HepG2 (cell line): Measurements from ENCODE around the gene MT1G. TPM values are rescaled to one million over a fixed set of nuclear protein-coding genes. Genes with fewer than 3 reads are reported as not detected.
A peak's percentile ranks its signal among the peaks of the same experiment; 100 is the strongest.

ENCODE experiments used
- CBX5 ChIP-seq: sonication (generic); formaldehyde crosslinking; IDR thresholded peaks from 2 replicates; pipeline ENCODE4 v1.4.0; 2020; ENCODE audit warnings: missing genetic modification reagents, borderline replicate concordance
- CCAR2 ChIP-seq: fragments of 200-400 bp; formaldehyde crosslinking; optimal IDR thresholded peaks from 2 replicates; pipeline ENCODE3; 2018; ENCODE audit warnings: low read depth, mild to moderate bottlenecking, low read length, moderate library complexity
- IKZF4 ChIP-seq: sonication (generic); formaldehyde crosslinking; IDR thresholded peaks from 2 replicates; pipeline ENCODE4 v1.5.1; 2020; ENCODE audit warnings: borderline replicate concordance, mild to moderate bottlenecking, low read depth, missing genetic modification reagents; ENCODE audit errors: not compliant biosample characterization
- JDP2 ChIP-seq: sonication (generic); formaldehyde crosslinking; IDR thresholded peaks from 2 replicates; pipeline ENCODE4 v1.8.1; 2022; ENCODE audit warnings: missing genetic modification reagents, borderline replicate concordance
- KAT8 ChIP-seq: IDR thresholded peaks from 2 replicates; pipeline ENCODE4 v1.6.1; 2016; ENCODE audit warnings: missing genetic modification reagents, missing compliant biosample characterization
- MYC ChIP-seq: sonication (generic); formaldehyde crosslinking; IDR thresholded peaks from 2 replicates; pipeline ENCODE4 v1.9.0; 2021; ENCODE audit warnings: missing genetic modification reagents, borderline replicate concordance
- RXRB ChIP-seq: IDR thresholded peaks from 2 replicates; pipeline ENCODE4 v1.6.1; 2016; ENCODE audit warnings: borderline replicate concordance, missing genetic modification reagents, missing compliant biosample characterization
- SMC3 ChIP-seq: IDR thresholded peaks from 2 replicates; pipeline ENCODE4 v1.6.1; 2011; ENCODE audit warnings: low read length, improper control_type of control experiment
- YEATS2 ChIP-seq: sonication (generic); formaldehyde crosslinking; IDR thresholded peaks from 2 replicates; pipeline ENCODE4 v1.4.0; 2020; ENCODE audit warnings: missing genetic modification reagents, borderline replicate concordance
- ZBTB20 ChIP-seq: sonication (generic); formaldehyde crosslinking; IDR thresholded peaks from 2 replicates; pipeline ENCODE4 v1.8.1; 2023; ENCODE audit warnings: missing genetic modification reagents, low read depth, mild to moderate bottlenecking, borderline replicate concordance
- ZC3H4 ChIP-seq: sonication (generic); formaldehyde crosslinking; IDR thresholded peaks from 2 replicates; pipeline ENCODE4 v1.4.0; 2020; ENCODE audit warnings: missing genetic modification reagents, borderline replicate concordance
- ZNF12 ChIP-seq: sonication (generic); formaldehyde crosslinking; IDR thresholded peaks from 2 replicates; pipeline ENCODE4 v1.5.0; 2020; ENCODE audit warnings: missing genetic modification reagents
- ZNF335 ChIP-seq: sonication (generic); formaldehyde crosslinking; IDR thresholded peaks from 2 replicates; pipeline ENCODE4 v1.4.0; 2020; ENCODE audit warnings: missing genetic modification reagents
- ZNF652 ChIP-seq: IDR thresholded peaks from 2 replicates; pipeline ENCODE4 v1.6.1; 2016; ENCODE audit warnings: low read depth, borderline replicate concordance
- ZNF780A ChIP-seq: sonication (generic); formaldehyde crosslinking; IDR thresholded peaks from 2 replicates; pipeline ENCODE4 v1.8.0; 2022; ENCODE audit warnings: mild to moderate bottlenecking, missing genetic modification reagents, moderate library complexity
- ZSCAN31 ChIP-seq: sonication (generic); formaldehyde crosslinking; IDR thresholded peaks from 2 replicates; pipeline ENCODE4 v1.5.0; 2020; ENCODE audit warnings: low read depth, mild to moderate bottlenecking, missing genetic modification reagents
- polyA plus RNA-seq, 8 experiments: library from polyadenylated mRNA; depleted of rRNA in 3 of 8; stranded (reverse) in 7 of 8; unstranded in 1 of 8; fragments of >200 nt; fragmentation: Illumina TruSeq in 4 of 8; extraction: Trizol in 4 of 8; gene quantifications; 2 replicates each; pipeline versions ENCODE4 v1.2.1 to v1.2.3, GENCODE V29; 2011 to 2016; ENCODE audit warnings: low read depth in 4 of 8, missing spikeins in 1 of 8, mixed read lengths in 1 of 8; ENCODE audit not compliant: insufficient read depth in 1 of 8
- total RNA-seq, 5 experiments: library from RNA; depleted of rRNA; stranded (reverse); fragments of >200 nt; fragmentation: Illumina TruSeq; extraction: Trizol; gene quantifications; 2 replicates each; pipeline ENCODE4 v1.2.3, GENCODE V29; 2016; ENCODE audit warnings: low read depth in 1 of 5
- TF ChIP-seq, protein P1 (sequence below): sonication (generic); formaldehyde crosslinking; IDR thresholded peaks from 2 replicates; pipeline ENCODE4 v1.5.0; 2020; ENCODE audit warnings: missing genetic modification reagents
- TF ChIP-seq, protein P2 (sequence below): sonication (generic); formaldehyde crosslinking; IDR thresholded peaks from 2 replicates; pipeline ENCODE4 v1.4.0; 2020; ENCODE audit warnings: missing genetic modification reagents; ENCODE audit errors: not compliant biosample characterization
- TF ChIP-seq, protein P3 (sequence below): sonication (generic); formaldehyde crosslinking; IDR thresholded peaks from 2 replicates; pipeline ENCODE4 v1.4.0; 2020; ENCODE audit warnings: mild to moderate bottlenecking, missing genetic modification reagents
- TF ChIP-seq, protein P4 (sequence below): sonication (generic); formaldehyde crosslinking; IDR thresholded peaks from 2 replicates; pipeline ENCODE4 v1.4.0; 2020; ENCODE audit warnings: missing genetic modification reagents, borderline replicate concordance

Gene MT1G
- total and polyA plus RNA-seq, 2 of the 13 experiments (the other 11 are each of a cell fraction or from before 2014, with no cell fraction given): 3.6 to 377 TPM

DNA sequence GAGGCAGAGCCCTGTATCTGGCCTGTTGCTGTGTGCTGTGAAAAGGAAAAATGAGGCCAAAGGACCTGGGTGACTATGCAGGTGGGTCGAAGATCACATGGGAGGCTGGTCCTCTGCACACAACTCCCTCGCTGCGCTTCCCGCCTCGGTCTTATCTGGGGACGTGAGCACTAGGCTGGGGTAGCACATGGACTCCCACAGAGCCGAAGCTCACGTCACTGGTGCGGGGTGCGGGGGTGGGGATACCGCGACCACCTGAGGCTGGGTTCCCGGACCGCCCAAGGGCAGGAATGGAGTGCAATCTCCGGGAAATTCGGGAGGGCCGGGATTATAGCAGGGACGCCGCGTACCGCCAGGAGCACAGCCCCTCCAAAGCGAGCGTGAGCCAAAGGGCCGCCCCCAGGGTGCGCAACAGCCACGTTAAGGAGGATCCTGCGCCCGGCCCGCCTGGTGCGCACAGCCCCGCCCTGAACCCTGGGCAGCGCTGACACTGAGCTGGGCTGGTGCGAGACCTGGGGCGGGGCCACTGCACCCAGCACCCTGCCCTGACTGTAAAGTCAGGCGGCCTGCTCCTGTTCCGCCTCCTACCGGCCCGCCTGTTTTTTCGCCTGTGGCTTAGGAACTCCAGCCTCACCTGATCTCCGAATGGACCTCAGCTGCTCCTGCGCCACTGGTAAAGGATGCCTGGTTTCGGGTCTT lies 24.6 kb downstream of the MT1G start (continued):
- TF ChIP-seq KAT8 (no peak), ZSCAN31 (peak; percentile 54; the same call in 1 of the 2 replicates), SMC3 (no peak), IKZF4 (CRISPR knock-in tag) (no peak), ZNF652 (CRISPR knock-in tag) (no peak), ZNF335 (no peak), CBX5 (CRISPR knock-in tag) (no peak), ZNF780A (CRISPR knock-in tag) (no peak), JDP2 (CRISPR knock-in tag) (no peak), ZBTB20 (CRISPR knock-in tag) (no peak), ZC3H4 (CRISPR knock-in tag) (no peak), MYC (CRISPR knock-in tag) (no peak; the same call in 1 of the 2 replicates), ZNF12 (CRISPR knock-in tag) (no peak), RXRB (CRISPR knock-in tag) (no peak), CCAR2 (no peak), YEATS2 (no peak)
- TF ChIP-seq, protein P1, sequence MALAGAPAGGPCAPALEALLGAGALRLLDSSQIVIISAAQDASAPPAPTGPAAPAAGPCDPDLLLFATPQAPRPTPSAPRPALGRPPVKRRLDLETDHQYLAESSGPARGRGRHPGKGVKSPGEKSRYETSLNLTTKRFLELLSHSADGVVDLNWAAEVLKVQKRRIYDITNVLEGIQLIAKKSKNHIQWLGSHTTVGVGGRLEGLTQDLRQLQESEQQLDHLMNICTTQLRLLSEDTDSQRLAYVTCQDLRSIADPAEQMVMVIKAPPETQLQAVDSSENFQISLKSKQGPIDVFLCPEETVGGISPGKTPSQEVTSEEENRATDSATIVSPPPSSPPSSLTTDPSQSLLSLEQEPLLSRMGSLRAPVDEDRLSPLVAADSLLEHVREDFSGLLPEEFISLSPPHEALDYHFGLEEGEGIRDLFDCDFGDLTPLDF (CRISPR knock-in tag): no peak
- TF ChIP-seq, protein P2, sequence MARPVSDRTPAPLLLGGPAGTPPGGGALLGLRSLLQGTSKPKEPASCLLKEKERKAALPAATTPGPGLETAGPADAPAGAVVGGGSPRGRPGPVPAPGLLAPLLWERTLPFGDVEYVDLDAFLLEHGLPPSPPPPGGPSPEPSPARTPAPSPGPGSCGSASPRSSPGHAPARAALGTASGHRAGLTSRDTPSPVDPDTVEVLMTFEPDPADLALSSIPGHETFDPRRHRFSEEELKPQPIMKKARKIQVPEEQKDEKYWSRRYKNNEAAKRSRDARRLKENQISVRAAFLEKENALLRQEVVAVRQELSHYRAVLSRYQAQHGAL (CRISPR knock-in tag): no peak
- TF ChIP-seq, protein P3, sequence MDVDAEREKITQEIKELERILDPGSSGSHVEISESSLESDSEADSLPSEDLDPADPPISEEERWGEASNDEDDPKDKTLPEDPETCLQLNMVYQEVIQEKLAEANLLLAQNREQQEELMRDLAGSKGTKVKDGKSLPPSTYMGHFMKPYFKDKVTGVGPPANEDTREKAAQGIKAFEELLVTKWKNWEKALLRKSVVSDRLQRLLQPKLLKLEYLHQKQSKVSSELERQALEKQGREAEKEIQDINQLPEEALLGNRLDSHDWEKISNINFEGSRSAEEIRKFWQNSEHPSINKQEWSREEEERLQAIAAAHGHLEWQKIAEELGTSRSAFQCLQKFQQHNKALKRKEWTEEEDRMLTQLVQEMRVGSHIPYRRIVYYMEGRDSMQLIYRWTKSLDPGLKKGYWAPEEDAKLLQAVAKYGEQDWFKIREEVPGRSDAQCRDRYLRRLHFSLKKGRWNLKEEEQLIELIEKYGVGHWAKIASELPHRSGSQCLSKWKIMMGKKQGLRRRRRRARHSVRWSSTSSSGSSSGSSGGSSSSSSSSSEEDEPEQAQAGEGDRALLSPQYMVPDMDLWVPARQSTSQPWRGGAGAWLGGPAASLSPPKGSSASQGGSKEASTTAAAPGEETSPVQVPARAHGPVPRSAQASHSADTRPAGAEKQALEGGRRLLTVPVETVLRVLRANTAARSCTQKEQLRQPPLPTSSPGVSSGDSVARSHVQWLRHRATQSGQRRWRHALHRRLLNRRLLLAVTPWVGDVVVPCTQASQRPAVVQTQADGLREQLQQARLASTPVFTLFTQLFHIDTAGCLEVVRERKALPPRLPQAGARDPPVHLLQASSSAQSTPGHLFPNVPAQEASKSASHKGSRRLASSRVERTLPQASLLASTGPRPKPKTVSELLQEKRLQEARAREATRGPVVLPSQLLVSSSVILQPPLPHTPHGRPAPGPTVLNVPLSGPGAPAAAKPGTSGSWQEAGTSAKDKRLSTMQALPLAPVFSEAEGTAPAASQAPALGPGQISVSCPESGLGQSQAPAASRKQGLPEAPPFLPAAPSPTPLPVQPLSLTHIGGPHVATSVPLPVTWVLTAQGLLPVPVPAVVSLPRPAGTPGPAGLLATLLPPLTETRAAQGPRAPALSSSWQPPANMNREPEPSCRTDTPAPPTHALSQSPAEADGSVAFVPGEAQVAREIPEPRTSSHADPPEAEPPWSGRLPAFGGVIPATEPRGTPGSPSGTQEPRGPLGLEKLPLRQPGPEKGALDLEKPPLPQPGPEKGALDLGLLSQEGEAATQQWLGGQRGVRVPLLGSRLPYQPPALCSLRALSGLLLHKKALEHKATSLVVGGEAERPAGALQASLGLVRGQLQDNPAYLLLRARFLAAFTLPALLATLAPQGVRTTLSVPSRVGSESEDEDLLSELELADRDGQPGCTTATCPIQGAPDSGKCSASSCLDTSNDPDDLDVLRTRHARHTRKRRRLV (CRISPR knock-in tag): 0 out of 2 replicates have a peak, but pooled peaks have one; percentile 29
- TF ChIP-seq, protein P4, sequence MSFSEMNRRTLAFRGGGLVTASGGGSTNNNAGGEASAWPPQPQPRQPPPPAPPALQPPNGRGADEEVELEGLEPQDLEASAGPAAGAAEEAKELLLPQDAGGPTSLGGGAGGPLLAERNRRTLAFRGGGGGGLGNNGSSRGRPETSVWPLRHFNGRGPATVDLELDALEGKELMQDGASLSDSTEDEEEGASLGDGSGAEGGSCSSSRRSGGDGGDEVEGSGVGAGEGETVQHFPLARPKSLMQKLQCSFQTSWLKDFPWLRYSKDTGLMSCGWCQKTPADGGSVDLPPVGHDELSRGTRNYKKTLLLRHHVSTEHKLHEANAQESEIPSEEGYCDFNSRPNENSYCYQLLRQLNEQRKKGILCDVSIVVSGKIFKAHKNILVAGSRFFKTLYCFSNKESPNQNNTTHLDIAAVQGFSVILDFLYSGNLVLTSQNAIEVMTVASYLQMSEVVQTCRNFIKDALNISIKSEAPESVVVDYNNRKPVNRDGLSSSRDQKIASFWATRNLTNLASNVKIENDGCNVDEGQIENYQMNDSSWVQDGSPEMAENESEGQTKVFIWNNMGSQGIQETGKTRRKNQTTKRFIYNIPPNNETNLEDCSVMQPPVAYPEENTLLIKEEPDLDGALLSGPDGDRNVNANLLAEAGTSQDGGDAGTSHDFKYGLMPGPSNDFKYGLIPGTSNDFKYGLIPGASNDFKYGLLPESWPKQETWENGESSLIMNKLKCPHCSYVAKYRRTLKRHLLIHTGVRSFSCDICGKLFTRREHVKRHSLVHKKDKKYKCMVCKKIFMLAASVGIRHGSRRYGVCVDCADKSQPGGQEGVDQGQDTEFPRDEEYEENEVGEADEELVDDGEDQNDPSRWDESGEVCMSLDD (CRISPR knock-in tag): no peak
